Measurements from ENCODE around the gene FOXL2NB. TPM values are rescaled to one million over a fixed set of nuclear protein-coding genes. Genes with fewer than 3 reads are reported as not detected.

The FOXL2NB gene
- total RNA-seq, 4 donors from 2014 or later = not detected

- 96 to 100% methylated on average over 1 of the region's 1 CpG for WGBS, 2 donors
- no peak overlapping the region for H3K4me3 ChIP-seq (replicated peaks in 1 of 3)
- no peak overlapping the region for H3K27ac ChIP-seq
- H3K36me3 ChIP-seq = no peaks in the 10 kb centered on the region
- peaks cover 6 to 18% of the 10 kb centered on the region in 2 donors for H3K4me1 ChIP-seq
- no peaks in the 10 kb centered on the region for H3K27me3 ChIP-seq
- no peak for TF ChIP-seq POLR2A (IDR thresholded peaks at IDR 0.05)
- no peak for TF ChIP-seq CTCF (IDR thresholded peaks at IDR 0.05)
- intact Hi-C loops (cut with DNase I) = loop anchor here (10.0 kb wide), 1 partner anchor 77 kb away; the partner anchor contains the start of gene PIK3CB
- no peak for DNase-seq
- no peaks in the 10 kb centered on the region for H3K9me3 ChIP-seq
These were observed 35.4 kb upstream of the FOXL2NB start for GRCh38 chr3:138911621-138912020.

- no peak for DNase-seq
- intact Hi-C loops (cut with DNase I) = loop anchor here (10.0 kb wide), 1 partner anchor 77 kb away; the partner anchor contains the start of gene PIK3CB
- 81 to 89% methylated on average over 4 of the region's 4 CpGs for WGBS, 2 donors
These were observed 34.8 kb upstream of the FOXL2NB start for GRCh38 chr3:138912237-138912636.

GRCh38 chr3:138913766-138914165, 33.3 kb upstream of the FOXL2NB start:
- Histone ChIP-seq H3K4me3 (replicated peaks in 1 of 3) (no peak overlapping the region), H3K36me3 (no peaks in the 10 kb centered on the region), H3K9me3 (no peaks in the 10 kb centered on the region), H3K4me1 (peaks cover 11 to 22% of the 10 kb centered on the region in 2 donors), H3K27ac (no peak overlapping the region), H3K27me3 (no peaks in the 10 kb centered on the region)
- DNase-seq = no peak
- TF ChIP-seq CTCF (IDR thresholded peaks at IDR 0.05) = no peak
- TF ChIP-seq POLR2A (IDR thresholded peaks at IDR 0.05) = no peak
- 87 to 94% methylated on average over 3 of the region's 3 CpGs for WGBS, 2 donors
- intact Hi-C loops (cut with DNase I) = loop anchor here (10.0 kb wide), 1 partner anchor 79 kb away; the partner anchor contains the start of gene PIK3CB

More at GRCh38 chr3:138912237-138912636, 34.8 kb upstream of the FOXL2NB start:
- TF ChIP-seq POLR2A (IDR thresholded peaks at IDR 0.05) (no peak), CTCF (IDR thresholded peaks at IDR 0.05) (no peak)
- H3K27me3 ChIP-seq = no peaks in the 10 kb centered on the region
- no peak overlapping the region for H3K27ac ChIP-seq
- H3K9me3 ChIP-seq = no peaks in the 10 kb centered on the region
- H3K4me1 ChIP-seq = peaks cover 11 to 22% of the 10 kb centered on the region in 2 donors
- H3K36me3 ChIP-seq = no peaks in the 10 kb centered on the region
- H3K4me3 ChIP-seq (replicated peaks in 1 of 3) = no peak overlapping the region

- intact Hi-C loops (cut with DNase I) = loop anchor here (5.0 to 10.0 kb wide), 3 partner anchors 80 to 318 kb away; partner anchors contain the start of gene PIK3CB
- DNase-seq = no peak
These were observed 32.0 kb upstream of the FOXL2NB start for GRCh38 chr3:138914870-138915502.

More at GRCh38 chr3:138914870-138915502, 32.0 kb upstream of the FOXL2NB start:
- H3K9me3 ChIP-seq = no peaks in the 10 kb centered on the region
- H3K27ac ChIP-seq = peak overlapping the region; percentile 89 to 95 (median 93)
- H3K27me3 ChIP-seq = no peaks in the 10 kb centered on the region
- peaks cover 11 to 22% of the 10 kb centered on the region in 2 donors for H3K4me1 ChIP-seq
- 8 to 13% methylated on average over 18 to 19 of the region's 19 CpGs for WGBS, 2 donors
- no peaks in the 10 kb centered on the region for H3K36me3 ChIP-seq
- no peak for TF ChIP-seq POLR2A (IDR thresholded peaks at IDR 0.05)
- TF ChIP-seq CTCF (IDR thresholded peaks at IDR 0.05) = no peak
- H3K4me3 ChIP-seq (replicated peaks in 1 of 3) = peak overlapping the region in 2 of 3 donors; percentile 5 to 41
